Activated naive CD4-positive, alpha-beta T cell treated with anti-CD3 and anti-CD28 coated beads, Interleukin-2, amount 50 U/mL, for 16 hours (primary cell): ENCODE data around the gene LIN28B.

Experiments
- DNase-seq: peaks from one replicate; pipeline ENCODE4 v3.0.0-alpha.2; 2020

Gene LIN28B

DNA sequence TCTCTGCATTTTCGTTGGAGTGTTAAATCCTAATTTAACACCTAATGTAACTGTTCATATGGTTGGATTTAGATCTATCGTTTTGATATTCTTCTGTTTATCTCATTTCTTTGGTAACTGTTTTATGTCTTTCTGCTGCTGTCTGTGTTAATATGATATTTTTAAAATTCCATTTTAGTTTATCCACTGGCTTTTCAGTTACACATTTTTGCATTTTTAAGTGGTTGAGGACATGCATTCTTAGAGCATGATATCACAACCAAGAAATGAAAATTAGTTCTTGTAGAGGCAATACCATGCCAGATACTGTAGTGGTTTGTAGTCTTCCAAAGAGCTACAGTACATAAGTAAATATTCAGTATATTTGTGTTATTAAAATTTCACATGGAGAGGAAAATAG lies 58.6 kb downstream of the LIN28B start:
- no peak for DNase-seq

DNA sequence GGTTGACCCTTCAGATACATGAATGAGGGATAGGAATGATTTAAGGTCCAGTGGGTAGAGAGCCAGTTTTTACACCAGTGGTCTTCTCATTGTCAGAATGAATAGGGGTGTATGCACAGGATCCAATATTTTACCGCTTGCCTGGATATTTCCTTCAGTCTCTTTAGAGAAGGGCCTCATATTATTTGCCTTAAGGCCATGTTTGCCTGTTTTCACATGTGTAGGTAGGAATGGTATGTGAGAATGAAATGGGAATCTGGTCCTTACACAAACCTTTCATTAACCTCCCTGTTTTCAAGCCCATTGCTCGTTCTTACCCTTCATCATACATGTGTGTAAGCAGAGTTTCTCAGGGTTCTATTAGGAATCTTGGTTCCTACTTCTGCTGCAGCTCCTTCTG lies 62.4 kb downstream of the LIN28B start:
- DNase-seq = no peak

DNA sequence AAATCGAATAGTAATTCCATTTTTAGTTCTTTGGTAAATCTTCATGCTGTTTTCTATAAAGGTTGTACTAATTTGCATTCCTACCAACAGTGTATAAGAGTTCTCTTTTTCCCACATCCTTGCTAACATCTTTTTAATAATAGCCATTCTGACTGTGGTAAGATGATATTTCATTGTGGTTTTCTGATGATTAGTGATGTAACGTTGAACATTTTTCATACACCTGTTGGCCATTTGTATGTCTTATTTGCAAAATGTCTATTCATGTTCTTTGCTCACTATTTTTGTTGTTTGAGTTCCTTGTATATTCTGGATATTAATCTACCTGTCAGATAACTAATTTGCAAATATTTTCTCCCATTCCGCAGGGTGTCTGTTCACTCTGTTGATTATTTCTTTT lies 64.5 kb downstream of the LIN28B start:
- DNase-seq = no peak

- DNase-seq = no peak
Observed at GRCh38 chr6:105022416-105022815, 65.5 kb downstream of the LIN28B start.

GRCh38 chr6:105024803-105025202 lies 67.9 kb downstream of the LIN28B start:
- DNase-seq = no peak

- no peak for DNase-seq
Observed at GRCh38 chr6:105028898-105029297, 72.0 kb downstream of the LIN28B start.

GRCh38 chr6:105029581-105029980 lies 72.7 kb downstream of the LIN28B start:
- DNase-seq = no peak

DNA sequence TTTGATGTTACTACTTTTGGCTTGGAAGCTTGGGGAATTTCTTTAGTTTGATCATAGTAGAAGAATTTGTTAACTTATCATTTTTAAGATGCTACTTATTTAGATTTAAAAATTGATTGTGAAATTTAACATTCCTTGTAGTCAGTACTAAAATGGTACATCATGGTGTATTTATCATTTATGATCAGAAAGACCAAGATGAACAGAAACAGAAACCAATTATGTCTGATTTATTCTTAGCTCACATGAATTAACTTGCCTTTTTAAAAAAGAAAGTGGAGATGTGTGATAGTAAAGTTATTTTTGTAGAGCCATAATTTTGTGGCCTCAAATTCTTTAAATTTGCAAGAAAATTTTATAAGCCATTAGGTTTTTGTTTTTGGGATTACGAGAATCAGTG lies 77.6 kb downstream of the LIN28B start:
- DNase-seq = no peak

DNA sequence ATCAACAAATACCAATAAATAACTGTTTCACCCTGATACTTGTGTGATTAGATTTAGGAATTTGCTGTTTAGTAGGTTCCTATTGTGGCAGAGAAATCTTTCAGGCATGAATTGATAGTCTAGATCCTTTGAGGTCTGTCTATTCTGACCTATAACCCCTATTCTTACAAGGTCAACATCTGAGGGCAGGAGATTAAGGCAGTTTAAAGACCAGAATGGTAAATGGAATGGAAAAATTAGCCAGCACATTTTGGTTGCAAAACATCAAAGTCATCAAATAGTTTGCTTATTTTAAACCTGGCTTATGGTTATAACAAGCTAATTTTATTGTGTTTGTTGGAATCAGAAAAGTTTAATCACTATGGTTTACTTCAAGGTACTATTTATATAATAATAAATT lies 78.4 kb downstream of the LIN28B start:
- DNase-seq = no peak

DNA sequence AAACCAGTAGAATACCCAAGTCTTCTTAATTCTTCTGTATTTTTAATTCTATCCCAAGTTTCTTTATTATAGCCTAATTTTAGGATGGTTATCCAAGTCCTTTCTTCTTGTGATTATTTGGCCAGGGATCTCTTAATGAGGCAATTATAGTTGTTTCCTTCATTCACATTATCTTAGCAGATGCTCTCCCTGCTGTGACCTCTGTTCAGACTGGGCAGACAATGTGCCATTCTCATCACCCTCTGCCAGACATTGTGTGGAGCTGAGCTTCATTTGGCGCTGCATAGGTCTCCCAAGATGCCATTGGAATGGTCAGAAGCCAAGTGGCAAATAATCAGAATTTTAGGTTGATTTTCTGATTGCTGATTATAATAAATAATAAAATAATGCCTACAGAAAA lies 79.4 kb downstream of the LIN28B start:
- no peak for DNase-seq

DNA sequence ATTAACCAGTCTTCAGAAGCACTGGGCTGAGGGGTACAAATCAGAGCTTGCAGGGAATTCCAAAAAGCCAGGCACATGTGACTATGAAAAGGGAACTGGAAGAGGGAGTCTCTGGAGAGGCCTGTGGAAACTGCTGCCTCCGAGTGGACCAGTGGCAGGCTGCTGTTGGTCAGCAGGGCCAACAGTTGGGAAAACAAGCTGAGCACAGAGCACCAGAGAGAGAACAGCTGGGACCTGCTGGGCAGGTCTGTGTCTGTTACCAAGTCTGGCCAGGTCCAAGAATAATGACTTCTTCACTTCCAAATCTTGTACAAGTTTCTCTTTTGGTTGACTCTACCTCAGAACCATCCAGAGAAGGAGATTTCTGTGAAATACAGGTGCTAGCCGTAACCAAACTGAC lies 81.4 kb downstream of the LIN28B start:
- DNase-seq = no peak

- no peak for DNase-seq
Observed at GRCh38 chr6:105041880-105042279, 85.0 kb downstream of the LIN28B start.

- no peak for DNase-seq
Observed at GRCh38 chr6:105042648-105043047, 85.7 kb downstream of the LIN28B start.

DNA sequence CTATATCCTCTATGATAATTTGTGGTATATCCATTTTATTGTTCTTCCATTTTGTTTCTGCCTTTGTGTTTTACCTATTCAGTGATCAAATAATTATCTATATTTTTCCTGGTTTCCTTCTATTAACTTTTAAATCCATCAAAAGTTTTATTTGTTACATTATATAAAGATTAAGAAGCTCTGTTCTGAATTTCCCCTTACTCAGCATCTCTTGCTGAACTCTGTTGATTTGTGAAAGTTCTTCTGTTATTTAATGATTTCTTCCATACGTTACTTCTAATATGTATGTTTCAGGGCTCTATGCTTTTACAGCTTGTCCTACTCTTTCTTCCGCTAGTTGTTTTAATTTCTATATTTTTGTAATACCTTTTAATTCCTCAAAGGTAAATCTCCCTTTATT lies 87.1 kb downstream of the LIN28B start:
- no peak for DNase-seq

GRCh38 chr6:105045526-105045925 lies 88.6 kb downstream of the LIN28B start:
- no peak for DNase-seq

- DNase-seq = no peak
Observed at GRCh38 chr6:105051941-105052471, 95.1 kb downstream of the LIN28B start.

DNA sequence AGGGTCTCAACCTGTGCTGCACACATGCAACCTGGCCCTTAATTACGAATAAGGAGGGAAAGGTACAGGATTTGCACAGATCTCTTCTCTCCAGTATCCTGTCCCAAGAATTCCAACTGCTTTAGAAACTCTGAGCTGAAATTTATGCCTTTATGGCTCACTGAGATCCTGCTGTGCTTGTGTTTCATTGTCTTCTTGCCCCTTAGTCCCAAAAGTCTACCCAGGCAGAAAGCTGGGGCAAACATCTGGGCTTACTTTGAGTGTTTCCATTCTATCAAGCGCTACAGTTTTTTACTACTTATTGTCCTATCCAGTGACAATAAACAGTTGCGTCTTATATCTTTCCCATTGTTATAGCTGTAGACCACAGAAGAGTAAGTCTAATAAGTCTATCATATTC lies 99.7 kb downstream of the LIN28B start:
- no peak for DNase-seq

DNA sequence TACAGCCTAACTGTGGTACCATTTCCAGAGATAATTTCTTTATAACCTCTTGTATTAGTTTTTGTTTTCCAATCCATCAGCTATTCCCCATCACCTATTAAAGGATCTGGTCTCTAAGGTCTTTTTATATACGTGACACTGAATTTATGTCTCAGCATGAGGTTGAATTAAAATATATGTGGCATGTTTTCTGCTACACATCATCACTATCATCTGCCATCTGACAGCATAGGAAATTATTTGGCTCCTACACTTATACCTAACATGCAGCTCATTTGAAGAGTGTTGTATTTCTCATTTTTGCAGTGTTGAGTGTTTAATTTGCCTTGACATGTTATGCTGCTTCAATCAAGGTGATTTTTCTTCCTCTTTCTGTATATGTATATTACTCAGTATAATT lies 100.3 kb downstream of the LIN28B start:
- DNase-seq = no peak

DNA sequence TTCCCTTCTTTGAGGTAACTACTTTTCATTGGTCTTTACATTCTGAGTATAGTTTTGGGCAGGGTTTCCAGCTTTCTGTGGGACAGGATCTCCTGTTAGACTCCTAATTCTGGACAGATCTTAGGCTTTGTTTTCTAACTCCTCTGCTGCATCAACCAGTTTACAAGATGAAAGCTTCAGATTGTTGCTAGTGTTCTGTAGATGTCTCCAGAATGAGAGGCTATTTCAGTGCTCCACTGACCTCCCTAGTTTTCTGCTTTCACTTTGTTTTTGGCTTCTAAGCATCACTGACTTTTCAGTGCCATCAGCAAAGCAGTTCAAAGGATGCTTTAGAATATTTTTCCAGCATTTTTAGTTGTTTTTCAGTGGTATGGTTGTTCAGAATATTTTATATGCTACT lies 101.4 kb downstream of the LIN28B start:
- no peak for DNase-seq

GRCh38 chr6:105058846-105059245 lies 101.9 kb downstream of the LIN28B start:
- DNase-seq = no peak

DNA sequence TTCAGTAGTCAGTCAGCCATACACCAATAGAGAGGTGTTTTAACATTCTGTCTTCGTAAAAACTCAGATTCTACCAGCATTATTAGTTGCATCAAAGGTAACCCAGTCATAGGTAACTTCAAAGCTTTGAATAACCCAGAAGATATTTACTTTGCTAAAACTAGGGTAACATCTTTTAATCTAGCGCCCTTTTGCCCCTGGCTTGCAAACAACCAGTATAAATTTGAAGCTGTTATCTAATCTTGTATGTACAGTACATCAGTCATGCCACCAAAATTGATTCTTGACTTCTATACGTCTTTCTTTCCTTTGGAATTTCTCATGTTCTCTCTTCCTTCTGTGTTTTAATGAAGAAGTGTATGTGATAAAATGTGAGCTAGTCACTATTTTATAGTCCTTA lies 109.3 kb downstream of the LIN28B start:
- no peak for DNase-seq

- DNase-seq = no peak
Observed at GRCh38 chr6:105066836-105067235, 109.9 kb downstream of the LIN28B start.

DNA sequence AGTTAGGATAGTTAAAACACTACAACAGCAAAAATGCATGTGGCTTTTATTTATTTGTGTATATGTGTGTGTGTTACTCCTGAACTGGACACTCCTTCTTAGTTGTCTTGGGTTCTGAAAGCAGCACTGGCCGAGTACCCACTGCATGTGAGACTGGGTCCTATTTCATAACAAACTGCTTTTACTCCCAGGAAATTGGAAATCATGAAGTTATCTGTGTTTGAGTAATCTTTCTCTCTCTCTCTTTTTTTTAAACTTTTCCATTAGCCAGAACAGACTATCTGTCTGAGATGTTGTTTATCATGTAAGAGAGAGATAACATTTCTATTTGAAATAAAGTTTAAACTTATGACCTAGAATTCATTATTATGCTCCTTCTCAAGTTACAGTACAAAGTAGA lies 110.4 kb downstream of the LIN28B start:
- DNase-seq = no peak

- no peak for DNase-seq
Observed at GRCh38 chr6:105068407-105068806, 111.5 kb downstream of the LIN28B start.

DNA sequence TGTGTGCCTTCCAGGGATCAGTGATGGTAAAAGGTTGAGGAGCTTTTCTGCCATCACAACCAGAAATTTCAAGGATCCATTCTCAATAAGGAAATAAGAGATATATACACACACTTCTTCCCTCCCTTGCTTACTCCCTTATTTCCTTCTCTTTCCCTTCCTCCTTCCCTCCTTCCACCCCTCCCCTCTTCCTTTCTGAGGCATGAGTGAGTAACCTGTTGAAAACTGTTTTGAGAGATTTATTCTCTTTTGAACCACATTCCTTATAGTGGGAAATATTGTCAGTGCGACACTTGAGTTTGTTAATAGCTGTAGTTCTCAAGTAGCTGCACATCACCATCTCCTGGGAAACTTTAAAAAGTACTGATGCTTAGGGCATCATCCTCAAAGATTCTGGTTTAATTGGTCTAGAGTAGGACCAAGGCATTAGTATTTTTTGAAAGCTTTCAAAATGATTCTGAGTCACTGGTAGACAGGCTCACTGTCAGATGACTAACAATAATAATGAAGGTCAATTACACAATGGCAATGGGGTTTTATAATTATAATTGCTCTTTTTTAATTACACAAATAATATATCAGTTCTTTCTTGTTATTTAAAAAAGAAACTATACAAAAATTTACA lies 113.0 kb downstream of the LIN28B start:
- no peak for DNase-seq

DNA sequence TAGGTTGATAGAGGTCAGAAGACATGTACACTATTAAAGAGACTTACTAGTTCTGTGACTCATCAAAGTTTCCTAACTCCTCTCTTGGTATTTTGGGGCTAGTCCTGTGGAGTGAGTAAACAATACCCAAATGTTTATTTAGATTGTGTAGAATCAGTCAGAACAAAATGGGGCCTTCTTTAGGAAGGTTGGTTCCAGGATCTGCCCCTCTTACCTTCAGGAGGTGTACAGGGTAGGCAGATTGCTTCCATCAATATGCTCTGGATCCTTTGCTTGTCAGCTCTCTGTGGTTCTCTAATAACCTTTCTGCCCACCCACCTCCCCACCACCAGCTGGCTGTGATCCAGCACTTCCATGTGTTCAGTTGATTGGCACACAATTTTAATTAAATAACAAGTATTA lies 115.9 kb downstream of the LIN28B start:
- DNase-seq = no peak
